GM12864 (cell line): Measurements from ENCODE around the gene RPL27A.

Source experiments
- DNase-seq: peaks from one replicate; pipeline ENCODE4 v3.0.0-alpha.2; 2011; ENCODE audit warnings: low read depth
- H3K4me3 ChIP-seq: 2 replicates; pipeline ENCODE4 v1.5.1; 2011; ENCODE audit warnings: mild to moderate bottlenecking, low read depth, low read length, control low read depth
- TF ChIP-seq, protein P1 (sequence below): IDR thresholded peaks from 2 replicates; pipeline ENCODE4 v1.5.1; 2011; ENCODE audit warnings: low read depth, mild to moderate bottlenecking, moderate library complexity, low read length, control low read depth, inconsistent platforms; ENCODE audit errors: missing control alignments

Gene RPL27A

DNA sequence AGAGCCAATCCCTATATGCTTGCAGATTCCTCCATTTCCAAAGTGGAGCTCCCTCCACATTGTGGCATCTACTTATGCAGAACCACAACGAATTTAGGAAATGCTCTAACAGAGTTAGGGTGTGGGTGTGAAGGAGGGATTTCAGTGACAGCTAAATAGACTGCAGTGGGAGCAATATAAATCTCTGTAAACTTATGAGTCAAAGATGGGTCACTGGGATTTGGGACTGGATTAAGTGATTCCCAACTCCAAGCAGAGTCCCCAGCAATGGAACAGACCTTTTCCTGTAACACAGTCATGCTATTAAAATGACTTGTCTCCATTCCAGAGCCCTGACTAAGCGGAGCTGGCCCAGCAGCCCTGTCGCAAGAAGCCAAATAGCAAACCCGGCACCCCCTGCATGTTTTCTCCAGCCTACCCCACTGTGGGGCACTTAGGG, 36.6 kb downstream of the RPL27A start:
- TF ChIP-seq, protein P1, sequence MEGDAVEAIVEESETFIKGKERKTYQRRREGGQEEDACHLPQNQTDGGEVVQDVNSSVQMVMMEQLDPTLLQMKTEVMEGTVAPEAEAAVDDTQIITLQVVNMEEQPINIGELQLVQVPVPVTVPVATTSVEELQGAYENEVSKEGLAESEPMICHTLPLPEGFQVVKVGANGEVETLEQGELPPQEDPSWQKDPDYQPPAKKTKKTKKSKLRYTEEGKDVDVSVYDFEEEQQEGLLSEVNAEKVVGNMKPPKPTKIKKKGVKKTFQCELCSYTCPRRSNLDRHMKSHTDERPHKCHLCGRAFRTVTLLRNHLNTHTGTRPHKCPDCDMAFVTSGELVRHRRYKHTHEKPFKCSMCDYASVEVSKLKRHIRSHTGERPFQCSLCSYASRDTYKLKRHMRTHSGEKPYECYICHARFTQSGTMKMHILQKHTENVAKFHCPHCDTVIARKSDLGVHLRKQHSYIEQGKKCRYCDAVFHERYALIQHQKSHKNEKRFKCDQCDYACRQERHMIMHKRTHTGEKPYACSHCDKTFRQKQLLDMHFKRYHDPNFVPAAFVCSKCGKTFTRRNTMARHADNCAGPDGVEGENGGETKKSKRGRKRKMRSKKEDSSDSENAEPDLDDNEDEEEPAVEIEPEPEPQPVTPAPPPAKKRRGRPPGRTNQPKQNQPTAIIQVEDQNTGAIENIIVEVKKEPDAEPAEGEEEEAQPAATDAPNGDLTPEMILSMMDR: no peak
- no peak overlapping the region for H3K4me3 ChIP-seq
- DNase-seq: no peak

DNA sequence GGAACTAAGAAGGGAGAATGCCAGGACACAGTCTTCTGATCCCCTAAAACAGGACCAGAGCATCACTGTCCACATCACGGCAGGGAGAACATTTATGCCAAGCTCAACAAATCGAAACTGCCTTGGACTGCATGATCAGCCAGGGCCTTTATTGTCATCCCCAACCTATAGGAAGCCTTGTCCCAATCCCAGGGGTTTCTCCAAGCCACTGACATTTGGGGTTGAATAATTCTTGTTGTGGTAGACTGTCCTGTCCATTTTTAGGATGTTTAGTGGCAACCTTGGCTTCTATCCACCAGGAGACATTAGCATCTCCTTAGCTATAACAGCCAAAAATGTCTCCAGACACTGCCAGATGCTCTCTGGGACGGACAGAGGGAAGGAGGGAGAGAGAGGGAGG, 37.1 kb downstream of the RPL27A start:
- H3K4me3 ChIP-seq: no peak overlapping the region
- TF ChIP-seq, protein P1: no peak
- DNase-seq: no peak

DNA sequence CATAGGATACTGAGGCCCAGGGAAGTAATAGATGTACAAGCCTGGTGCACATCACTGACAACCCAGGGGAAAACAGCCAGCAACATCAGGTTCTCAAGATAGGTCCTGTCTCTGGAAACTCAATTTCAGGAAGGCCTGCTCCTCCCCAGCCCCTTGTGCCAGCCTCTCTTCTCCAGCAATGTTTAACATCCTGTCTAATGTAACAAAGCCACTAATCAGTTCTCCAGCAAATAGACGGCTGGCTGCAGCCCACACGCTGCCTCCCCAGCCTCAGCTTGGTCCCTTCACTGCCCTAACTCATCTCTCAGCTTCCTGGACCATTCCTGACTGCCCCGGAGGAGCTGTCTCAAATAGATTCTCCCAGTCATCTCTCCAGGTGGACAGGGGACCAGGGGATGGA, 37.8 kb downstream of the RPL27A start:
- TF ChIP-seq, protein P1: no peak
- DNase-seq: no peak
- H3K4me3 ChIP-seq: no peak overlapping the region

DNA sequence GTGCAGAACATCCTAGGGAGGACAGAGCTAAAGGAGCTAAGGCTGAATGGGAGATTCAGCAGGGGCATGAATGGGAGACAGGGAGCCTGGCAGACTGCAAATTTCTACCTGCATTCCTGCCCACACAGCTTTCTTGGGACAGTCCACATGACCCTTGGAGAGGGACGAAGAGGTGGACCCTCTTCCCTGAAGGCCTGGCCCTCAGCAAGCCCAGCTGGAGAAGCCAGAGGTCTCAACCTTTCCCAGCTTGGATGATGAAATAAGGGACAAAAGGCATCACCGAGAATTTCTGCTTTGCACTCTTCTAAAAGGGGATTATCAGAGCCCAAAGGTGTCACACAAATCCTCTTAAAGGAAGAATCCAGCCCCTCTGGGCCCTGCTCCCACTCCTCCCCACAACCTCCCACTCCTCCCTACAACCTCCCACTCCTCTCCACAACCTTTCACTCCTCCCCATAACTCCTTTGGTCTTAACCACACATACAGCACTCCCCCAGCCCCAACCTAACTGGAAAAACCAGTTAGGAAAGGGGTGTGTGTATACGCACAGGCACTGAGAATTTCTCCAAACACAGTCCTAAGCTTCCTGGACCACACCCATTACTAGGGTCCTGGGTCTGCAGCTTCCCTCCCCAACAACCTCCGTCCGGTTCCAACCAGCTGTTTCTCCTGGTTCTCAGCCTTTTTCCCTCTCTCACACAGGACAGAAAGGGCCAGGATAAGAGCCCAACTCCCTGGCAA, 38.4 kb downstream of the RPL27A start:
- TF ChIP-seq, protein P1: no peak
- H3K4me3 ChIP-seq: no peak overlapping the region
- DNase-seq: no peak

DNA sequence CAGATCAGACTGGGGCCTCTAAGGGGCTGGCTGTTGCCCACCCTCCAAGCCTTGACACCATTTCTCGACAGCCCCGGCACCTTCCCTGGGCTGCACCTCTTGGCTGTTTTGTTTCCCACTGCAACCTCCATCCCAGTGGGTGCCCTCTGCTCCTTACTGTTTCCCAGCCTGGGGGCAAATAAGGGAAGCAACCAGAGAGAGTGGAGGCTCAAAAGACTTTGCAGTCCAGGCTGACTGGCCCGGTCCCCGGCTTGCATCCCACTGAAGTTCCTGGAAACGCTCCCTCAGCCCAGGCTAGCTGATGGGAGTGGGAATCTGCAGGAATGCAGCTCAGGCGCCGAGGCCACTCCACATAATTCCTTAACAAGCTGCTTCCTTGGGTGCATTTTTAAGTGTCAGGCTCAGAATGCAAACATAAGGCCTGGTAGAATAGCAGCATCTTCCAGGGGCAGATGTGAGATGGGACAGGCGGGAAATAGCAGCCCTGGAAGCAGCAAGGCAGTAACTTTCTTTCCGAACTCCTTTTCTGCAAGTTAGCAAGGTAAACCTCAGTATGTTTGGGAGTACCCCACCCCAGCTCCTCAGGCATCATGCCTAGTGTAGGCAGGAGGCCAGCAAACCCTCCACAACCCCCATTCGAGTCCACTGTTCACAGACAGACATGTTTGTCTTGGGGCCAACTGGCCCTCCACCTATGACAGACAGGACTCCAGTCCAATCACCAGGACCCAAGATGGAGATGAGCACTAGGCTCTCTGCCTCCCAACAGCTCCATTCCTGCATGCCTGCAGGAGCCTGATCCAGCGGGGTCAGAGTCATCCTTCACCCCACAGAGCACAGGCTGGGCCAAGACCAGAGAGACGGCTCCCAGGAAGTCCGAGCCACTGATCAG, 39.3 kb downstream of the RPL27A start:
- TF ChIP-seq, protein P1: no peak
- DNase-seq: no peak
- no peak overlapping the region for H3K4me3 ChIP-seq

DNA sequence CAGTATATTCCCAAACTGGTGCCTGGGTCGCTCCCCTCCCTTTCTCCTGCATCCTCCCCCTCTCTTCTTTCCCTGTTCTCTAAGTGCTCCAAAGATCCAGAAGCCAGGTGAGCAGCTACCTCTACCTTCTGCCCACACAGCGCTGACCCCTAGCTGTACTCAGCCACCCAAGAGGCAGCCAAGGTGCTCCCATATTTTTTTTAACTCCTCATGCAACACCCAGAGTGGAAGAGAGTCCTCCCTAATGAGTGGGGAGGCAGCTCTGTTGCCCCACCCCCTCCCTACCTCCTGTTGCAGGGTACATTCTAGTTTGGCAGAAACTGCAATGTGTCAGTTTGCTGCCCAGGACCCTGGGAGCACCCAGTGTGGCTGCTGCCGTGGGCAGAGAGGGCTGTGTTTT, 40.2 kb downstream of the RPL27A start:
- DNase-seq: no peak
- TF ChIP-seq, protein P1: no peak
- H3K4me3 ChIP-seq: no peak overlapping the region

DNA sequence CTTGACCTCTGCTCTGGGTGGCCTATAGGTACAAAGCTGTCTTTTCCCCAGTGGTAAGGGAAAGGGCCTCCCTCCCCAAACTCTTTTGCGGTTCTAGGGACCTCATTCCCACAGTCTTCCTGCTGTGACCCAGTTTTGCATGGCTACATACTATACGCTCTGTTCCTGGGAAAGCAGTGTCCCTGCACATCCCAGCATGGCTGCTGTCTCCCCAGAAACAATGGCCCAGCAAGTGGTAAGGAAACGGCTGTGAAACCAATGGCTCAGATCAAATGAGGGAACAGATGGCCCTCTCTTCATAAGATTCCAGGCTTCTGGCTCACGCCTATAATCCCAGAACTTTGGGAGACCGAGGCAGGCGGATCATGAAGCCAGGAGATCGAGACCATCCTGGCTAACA, 41.1 kb downstream of the RPL27A start:
- TF ChIP-seq, protein P1: no peak
- H3K4me3 ChIP-seq: no peak overlapping the region
- no peak for DNase-seq
